ENCODE data around the gene ACTG2. TPM values are rescaled to one million over a fixed set of nuclear protein-coding genes. Genes with fewer than 3 reads are reported as not detected.
"Not testable (repeated sequence)": the region's sequence is repeated elsewhere in the genome, so short reads cannot be mapped to it uniquely, and the experiment has no call there.

ACTG2 gene
- total and polyA plus RNA-seq, 4 donors = 20.5 to 82.9 (median 44.7) TPM

DNA sequence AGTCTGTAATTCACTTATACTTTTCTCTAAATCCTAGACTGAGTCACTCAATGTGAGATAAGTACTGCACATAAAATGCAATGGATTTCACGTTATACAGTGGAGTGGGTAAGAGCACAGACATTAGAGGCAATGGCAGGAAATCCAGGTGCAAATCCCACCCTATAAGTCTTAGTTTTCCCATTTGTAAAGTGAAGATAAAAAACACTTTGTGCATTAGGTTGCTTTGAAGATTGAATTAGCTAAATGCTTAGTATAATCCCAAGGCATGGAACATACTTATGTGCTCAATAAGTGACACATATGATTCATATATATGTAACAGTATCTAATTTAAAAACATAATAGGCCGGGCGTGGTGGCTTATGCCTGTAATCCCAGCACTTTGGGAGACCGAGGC, 10.5 kb downstream of the ACTG2 start:
- no peaks in the 10 kb centered on the region for H3K36me3 ChIP-seq (ENCODE audit: control insufficient read depth in 4 of 4, insufficient read depth in 4 of 4, low read length in 4 of 4)
- WGBS, 2 donors = 87 to 97% methylated on average over 4 of the region's 4 CpGs
- H3K27ac ChIP-seq (ENCODE audit: low read depth in 1 of 2, low read length in 1 of 2) = no peak overlapping the region
- H3K4me1 ChIP-seq (ENCODE audit: control insufficient read depth in 5 of 5, insufficient read depth in 5 of 5, low read length in 5 of 5) = no peaks in the 10 kb centered on the region
- H3K9me3 ChIP-seq (ENCODE audit: control insufficient read depth in 4 of 4, insufficient read depth in 3 of 4, low read length in 3 of 4) = peaks cover 0 to 3% (median 0%) of the 10 kb centered on the region in 4 donors
- no peak overlapping the region for H3K9ac ChIP-seq (ENCODE audit: insufficient read depth in 1 of 2, low read length in 2 of 2)
- peaks cover 0 to 2% (median 0%) of the 10 kb centered on the region in 3 donors for H3K27me3 ChIP-seq (ENCODE audit: control insufficient read depth in 3 of 3, insufficient read depth in 3 of 3, low read length in 2 of 3)
- TF ChIP-seq, protein P1, sequence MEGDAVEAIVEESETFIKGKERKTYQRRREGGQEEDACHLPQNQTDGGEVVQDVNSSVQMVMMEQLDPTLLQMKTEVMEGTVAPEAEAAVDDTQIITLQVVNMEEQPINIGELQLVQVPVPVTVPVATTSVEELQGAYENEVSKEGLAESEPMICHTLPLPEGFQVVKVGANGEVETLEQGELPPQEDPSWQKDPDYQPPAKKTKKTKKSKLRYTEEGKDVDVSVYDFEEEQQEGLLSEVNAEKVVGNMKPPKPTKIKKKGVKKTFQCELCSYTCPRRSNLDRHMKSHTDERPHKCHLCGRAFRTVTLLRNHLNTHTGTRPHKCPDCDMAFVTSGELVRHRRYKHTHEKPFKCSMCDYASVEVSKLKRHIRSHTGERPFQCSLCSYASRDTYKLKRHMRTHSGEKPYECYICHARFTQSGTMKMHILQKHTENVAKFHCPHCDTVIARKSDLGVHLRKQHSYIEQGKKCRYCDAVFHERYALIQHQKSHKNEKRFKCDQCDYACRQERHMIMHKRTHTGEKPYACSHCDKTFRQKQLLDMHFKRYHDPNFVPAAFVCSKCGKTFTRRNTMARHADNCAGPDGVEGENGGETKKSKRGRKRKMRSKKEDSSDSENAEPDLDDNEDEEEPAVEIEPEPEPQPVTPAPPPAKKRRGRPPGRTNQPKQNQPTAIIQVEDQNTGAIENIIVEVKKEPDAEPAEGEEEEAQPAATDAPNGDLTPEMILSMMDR (IDR thresholded peaks at IDR 0.05; ENCODE audit: control extremely low read depth, extremely low read depth) = no peak
- ATAC-seq (ENCODE audit: insufficient read depth, low FRiP score) (no peak), DNase-seq (no peak)
- H3K4me3 ChIP-seq = no peak overlapping the region

DNA sequence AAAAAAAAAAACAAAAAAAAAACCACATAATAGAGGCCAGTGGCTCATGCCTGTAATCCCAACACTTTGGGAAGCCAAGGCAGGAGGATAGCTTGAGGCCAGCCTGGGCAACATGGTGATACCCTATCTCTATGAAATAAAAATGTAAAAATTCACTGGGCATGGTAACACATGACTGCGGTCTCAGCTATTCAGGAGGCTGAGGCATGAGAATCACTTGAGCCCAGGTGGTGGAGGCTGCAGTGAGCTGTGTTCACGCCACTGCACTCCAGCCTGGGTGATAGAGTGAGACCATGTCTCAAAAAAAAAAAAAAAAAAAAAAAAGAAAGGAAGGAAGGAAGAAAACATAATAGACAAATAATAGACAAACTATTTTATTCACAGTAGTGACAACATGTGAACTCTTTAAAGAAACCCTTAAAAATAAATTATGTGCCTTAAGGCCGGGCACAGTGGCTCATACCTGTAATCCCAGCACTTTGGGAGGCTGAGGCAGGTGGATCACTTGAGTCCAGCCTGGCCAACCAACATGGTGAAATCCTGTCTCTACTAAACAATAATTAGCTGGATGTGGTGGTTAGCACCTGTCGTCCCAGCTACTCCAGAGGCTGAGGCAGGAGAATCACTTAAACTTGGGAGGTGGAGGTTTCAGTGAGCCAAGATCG, 11.3 kb downstream of the ACTG2 start:
- WGBS, 2 donors = 91 to 95% methylated on average over 5 of the region's 5 CpGs
- H3K4me1 ChIP-seq (ENCODE audit: control insufficient read depth in 5 of 5, insufficient read depth in 5 of 5, low read length in 5 of 5); ATAC-seq (ENCODE audit: insufficient read depth, low FRiP score): not testable (repeated sequence)

DNA sequence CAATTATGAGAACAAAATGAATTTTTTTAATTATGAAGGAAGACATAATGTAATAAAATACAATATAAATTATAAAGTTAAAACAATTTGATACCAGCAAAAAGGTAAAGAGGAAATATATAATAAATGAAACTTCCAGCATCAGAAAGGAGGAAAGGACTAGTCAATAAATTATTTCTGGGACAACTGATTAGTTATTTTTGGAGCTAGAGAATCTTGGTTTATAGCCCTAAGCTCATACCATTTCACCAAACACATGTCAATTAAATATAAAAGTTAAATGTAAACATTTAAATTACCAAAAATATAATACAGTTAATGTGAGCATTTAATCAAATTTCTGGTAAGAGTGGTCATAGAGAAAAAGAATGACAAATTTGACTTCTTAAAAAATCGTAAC, 12.1 kb downstream of the ACTG2 start:
- Histone ChIP-seq H3K4me3 (no peak overlapping the region), H3K4me1 (ENCODE audit: control insufficient read depth in 5 of 5, insufficient read depth in 5 of 5, low read length in 5 of 5) (no peaks in the 10 kb centered on the region), H3K27ac (ENCODE audit: low read depth in 1 of 2, low read length in 1 of 2) (no peak overlapping the region), H3K36me3 (ENCODE audit: control insufficient read depth in 4 of 4, insufficient read depth in 4 of 4, low read length in 4 of 4) (no peaks in the 10 kb centered on the region), H3K9ac (ENCODE audit: insufficient read depth in 1 of 2, low read length in 2 of 2) (no peak overlapping the region), H3K9me3 (ENCODE audit: control insufficient read depth in 4 of 4, insufficient read depth in 3 of 4, low read length in 3 of 4) (peaks cover 0 to 3% (median 0%) of the 10 kb centered on the region in 4 donors), H3K27me3 (ENCODE audit: control insufficient read depth in 3 of 3, insufficient read depth in 3 of 3, low read length in 2 of 3) (peaks cover 0 to 2% (median 0%) of the 10 kb centered on the region in 3 donors)
- 95 to 96% methylated on average over 1 of the region's 1 CpG for WGBS, 2 donors
- DNase-seq (no peak), ATAC-seq (ENCODE audit: insufficient read depth, low FRiP score) (no peak)
- TF ChIP-seq, protein P1 (IDR thresholded peaks at IDR 0.05; ENCODE audit: control extremely low read depth, extremely low read depth) = no peak

More for the DNA sequence above, 11.3 kb downstream of the ACTG2 start:
- H3K4me3 ChIP-seq; H3K36me3 ChIP-seq (ENCODE audit: control insufficient read depth in 4 of 4, insufficient read depth in 4 of 4, low read length in 4 of 4); H3K27me3 ChIP-seq (ENCODE audit: control insufficient read depth in 3 of 3, insufficient read depth in 3 of 3, low read length in 2 of 3); H3K27ac ChIP-seq (ENCODE audit: low read depth in 1 of 2, low read length in 1 of 2); DNase-seq; H3K9ac ChIP-seq (ENCODE audit: insufficient read depth in 1 of 2, low read length in 2 of 2); H3K9me3 ChIP-seq (ENCODE audit: control insufficient read depth in 4 of 4, insufficient read depth in 3 of 4, low read length in 3 of 4): not testable (repeated sequence)

DNA sequence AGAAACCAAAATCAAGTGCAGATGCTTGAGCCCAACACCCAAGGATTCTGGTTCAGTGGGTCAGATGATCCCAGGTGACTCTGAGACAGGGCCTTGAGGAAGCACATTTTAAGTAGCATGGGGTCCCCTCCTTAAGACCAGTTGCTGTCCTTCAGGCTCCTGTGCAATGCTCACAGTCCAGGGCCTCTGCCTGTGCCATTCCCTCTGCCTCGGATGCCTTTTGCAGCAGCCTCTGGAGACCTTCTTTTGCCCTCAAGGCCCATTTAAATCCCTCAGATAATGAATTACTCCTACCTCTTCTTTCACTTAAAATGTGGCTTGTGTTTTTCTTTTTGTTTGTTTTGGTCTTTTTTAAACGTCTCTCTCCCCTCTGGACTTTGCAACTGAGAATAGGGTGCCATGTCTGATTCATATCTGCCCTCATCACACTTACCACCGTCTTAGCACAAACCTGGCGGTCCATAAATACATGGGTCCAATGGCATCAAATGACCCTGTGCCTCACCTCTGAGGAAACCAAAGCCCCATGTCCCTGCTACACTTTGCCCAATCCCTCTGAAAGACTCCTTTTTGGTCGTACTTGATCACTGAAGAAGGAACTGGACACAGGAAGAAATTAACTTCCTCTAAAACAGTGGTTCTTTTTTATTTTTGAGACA, 14.2 kb downstream of the ACTG2 start:
- DNase-seq (no peak), ATAC-seq (ENCODE audit: insufficient read depth, low FRiP score) (no peak)
- Histone ChIP-seq H3K9ac (ENCODE audit: insufficient read depth in 1 of 2, low read length in 2 of 2) (no peak overlapping the region), H3K4me1 (ENCODE audit: control insufficient read depth in 5 of 5, insufficient read depth in 5 of 5, low read length in 5 of 5) (no peaks in the 10 kb centered on the region), H3K27me3 (ENCODE audit: control insufficient read depth in 3 of 3, insufficient read depth in 3 of 3, low read length in 2 of 3) (no peaks in the 10 kb centered on the region), H3K9me3 (ENCODE audit: control insufficient read depth in 4 of 4, insufficient read depth in 3 of 4, low read length in 3 of 4) (no peaks in the 10 kb centered on the region), H3K36me3 (ENCODE audit: control insufficient read depth in 4 of 4, insufficient read depth in 4 of 4, low read length in 4 of 4) (no peaks in the 10 kb centered on the region), H3K27ac (ENCODE audit: low read depth in 1 of 2, low read length in 1 of 2) (no peak overlapping the region), H3K4me3 (no peak overlapping the region)
- 74 to 76% methylated on average over 5 of the region's 5 CpGs for WGBS, 2 donors
- TF ChIP-seq, protein P1 (IDR thresholded peaks at IDR 0.05; ENCODE audit: control extremely low read depth, extremely low read depth) = no peak

Measured in lung (tissue), 12 donors.